NAMALWA (cell line): ENCODE measurements around the gene SAA1.
"Not testable (repeated sequence)": the region's sequence is repeated elsewhere in the genome, so short reads cannot be mapped to it uniquely, and the experiment has no call there.

Experiments
- DNase-seq: peaks from one replicate; pipeline ENCODE4 v3.0.0-alpha.2; 2015; ENCODE audit warnings: low spot score

The SAA1 gene

GRCh38 chr11:18259259-18259658, 6.8 kb upstream of the SAA1 start:
- no peak for DNase-seq

- no peak for DNase-seq
These were observed 4.3 kb upstream of the SAA1 start for GRCh38 chr11:18261721-18262120.

GRCh38 chr11:18262681-18263350, 3.2 kb upstream of the SAA1 start:
- not testable (repeated sequence) for DNase-seq

- no peak for DNase-seq
These were observed 2.0 kb upstream of the SAA1 start for GRCh38 chr11:18264035-18264434.

- DNase-seq = no peak
These were observed 1.1 kb upstream of the SAA1 start for GRCh38 chr11:18264677-18265555.

- not testable (repeated sequence) for DNase-seq
These were observed 1.5 kb downstream of the SAA1 start for GRCh38 chr11:18267335-18268133.

- DNase-seq = not testable (repeated sequence)
These were observed 3.2 kb downstream of the SAA1 start for GRCh38 chr11:18269252-18269651.

GRCh38 chr11:18270102-18270501, 4.0 kb downstream of the SAA1 start:
- no peak for DNase-seq

- no peak for DNase-seq
These were observed 5.1 kb downstream of the SAA1 start for GRCh38 chr11:18271206-18271605.

- no peak for DNase-seq
These were observed 11.7 kb downstream of the SAA1 start for GRCh38 chr11:18277565-18278271.

GRCh38 chr11:18280438-18281045, 14.5 kb downstream of the SAA1 start:
- DNase-seq = peak; percentile 26

- no peak for DNase-seq
These were observed 16.6 kb downstream of the SAA1 start for GRCh38 chr11:18282626-18283025.

- DNase-seq = no peak
These were observed 19.8 kb downstream of the SAA1 start for GRCh38 chr11:18285841-18286240.

GRCh38 chr11:18288911-18289310, 22.8 kb downstream of the SAA1 start:
- DNase-seq = no peak

- no peak for DNase-seq
These were observed 28.8 kb downstream of the SAA1 start for GRCh38 chr11:18294862-18295261.

GRCh38 chr11:18295316-18295715, 29.3 kb downstream of the SAA1 start:
- DNase-seq = no peak

GRCh38 chr11:18299721-18300120, 33.7 kb downstream of the SAA1 start:
- DNase-seq = no peak

- no peak for DNase-seq
These were observed 38.7 kb downstream of the SAA1 start for GRCh38 chr11:18304745-18305144.

- no peak for DNase-seq
These were observed 41.5 kb downstream of the SAA1 start for GRCh38 chr11:18307461-18308139.

- no peak for DNase-seq
These were observed 42.2 kb downstream of the SAA1 start for GRCh38 chr11:18308242-18308641.

GRCh38 chr11:18309691-18310090, 43.6 kb downstream of the SAA1 start:
- DNase-seq = no peak
